GM12878 (cell line): ENCODE results near the gene LARGE1. TPM values are rescaled to one million over a fixed set of nuclear protein-coding genes. Genes with fewer than 3 reads are reported as not detected.

Experiments
- ATAC-seq: fragments of 200-7000 bp; cut with Tn5 transposase; 3 replicates; pipeline ENCODE4 v1.9.1; 2020; ENCODE audit warnings: mild to moderate bottlenecking, moderate library complexity
- BruUV-seq: library from RNA; stranded (reverse); fragments of 400-500 nt; replicated peaks from 2 replicates; lab custom pipeline; 2021; lab: Mats Ljungman, UMichigan
- CTCF ChIA-PET: fragments of 300-600 bp; sonication (Branson Sonifier 250); formaldehyde crosslinking; extraction: SDS; loops from one replicate; lab custom pipeline; 2021; ENCODE audit warnings: inconsistent platforms; lab: Yijun Ruan, JAX
- POLR2A ChIA-PET: fragments of 350-600 bp; formaldehyde crosslinking; extraction: SDS; loops from one replicate; lab custom pipeline; 2021; ENCODE audit warnings: inconsistent platforms; lab: Charles Lee
- RAD21 ChIA-PET: fragments of 300-600 bp; sonication (Branson Sonifier 250); formaldehyde crosslinking; loops from one replicate; lab custom pipeline; 2023; ENCODE audit warnings: antibody characterized with exemption; ENCODE audit not compliant: unreplicated experiment; lab: Charles Lee
- SMC1A ChIA-PET: fragments of 300-600 bp; sonication (Branson Sonifier 250); formaldehyde crosslinking; loops from one replicate; lab custom pipeline; 2023; ENCODE audit not compliant: unreplicated experiment, uncharacterized antibody; lab: Charles Lee
- DNase-seq: peaks from one replicate; pipeline ENCODE4 v3.0.0-alpha.2; 2011; ENCODE audit warnings: low read depth, low spot score
- FAIRE-seq: peaks from 3 replicates; lab custom pipeline; 2011; peaks lifted over from hg19 to GRCh38; lab: Jason Lieb, UNC
- H2AFZ ChIP-seq: 2 replicates; pipeline ENCODE4 v1.6.0; 2011; ENCODE audit warnings: low read depth, low read length, control low read depth; ENCODE audit not compliant: control insufficient read depth
- H3K27ac ChIP-seq: 2 replicates; pipeline ENCODE4 v1.5.1; 2011; ENCODE audit warnings: control low read depth; ENCODE audit not compliant: control insufficient read depth, insufficient read depth
- H3K27me3 ChIP-seq, 2 experiments: replicated peaks in 1 of 2; 2 replicates each; pipeline versions ENCODE4 v1.6.0 to v1.6.1; 2011; ENCODE audit warnings: low read length in 1 of 2; ENCODE audit not compliant: control insufficient read depth in 2 of 2, insufficient read depth in 2 of 2
- H3K36me3 ChIP-seq, 2 experiments: 2 replicates each; pipeline ENCODE4 v1.5.1; 2011; ENCODE audit warnings: low read length in 1 of 2; ENCODE audit not compliant: control insufficient read depth in 2 of 2, insufficient read depth in 2 of 2
- H3K4me1 ChIP-seq: 2 replicates; pipeline ENCODE4 v1.6.1; 2011; ENCODE audit warnings: mild to moderate bottlenecking, low read length, moderate library complexity, mixed read lengths; ENCODE audit not compliant: control insufficient read depth, insufficient read depth
- H3K4me2 ChIP-seq: 2 replicates; pipeline ENCODE4 v1.6.0; 2011; ENCODE audit warnings: control low read depth; ENCODE audit not compliant: control insufficient read depth, insufficient read depth
- H3K4me3 ChIP-seq: fragments of 200-600 bp; sonication (generic); 2 replicates; pipeline ENCODE4 v1.5.1; 2016
- H3K79me2 ChIP-seq: 2 replicates; pipeline ENCODE4 v1.6.0; 2011; ENCODE audit warnings: low read length; ENCODE audit not compliant: control insufficient read depth, insufficient read depth
- H3K9ac ChIP-seq: 2 replicates; pipeline ENCODE4 v1.8.0; 2011; ENCODE audit warnings: low read length, control low read depth, mixed read lengths; ENCODE audit not compliant: control insufficient read depth, insufficient read depth
- H3K9me3 ChIP-seq: replicated peaks from 3 replicates; pipeline ENCODE4 v1.5.1; 2011; ENCODE audit warnings: mild to moderate bottlenecking, low read length; ENCODE audit not compliant: control insufficient read depth, insufficient read depth
- H4K20me1 ChIP-seq: 2 replicates; pipeline ENCODE4 v1.6.0; 2011; ENCODE audit not compliant: control insufficient read depth, insufficient read depth
- CTCF ChIP-seq, 3 experiments: IDR thresholded peaks in 2 of 3; conservative IDR thresholded peaks in 1 of 3; 2 replicates each; pipeline ENCODE4 v1.5.1; 2011; ENCODE audit warnings: low read depth in 3 of 3, low read length in 3 of 3, mild to moderate bottlenecking in 3 of 3, control low read depth in 2 of 3, moderate library complexity in 2 of 3, inconsistent platforms in 1 of 3, mixed read lengths in 1 of 3; ENCODE audit not compliant: control insufficient read depth in 2 of 3, insufficient read depth in 1 of 3; ENCODE audit errors: extremely low read depth in 1 of 3
- MEF2A ChIP-seq: IDR thresholded peaks from 2 replicates; pipeline ENCODE4 v1.6.1; 2011; ENCODE audit warnings: low read depth, mild to moderate bottlenecking, low read length, moderate library complexity; ENCODE audit not compliant: insufficient read depth
- PKNOX1 ChIP-seq: fragments of 450-650 bp; IDR thresholded peaks from 2 replicates; pipeline ENCODE4 v1.6.1; 2016; ENCODE audit warnings: mild to moderate bottlenecking
- PRDM15 ChIP-seq: fragments of 450-650 bp; formaldehyde crosslinking; IDR thresholded peaks from 2 replicates; pipeline ENCODE4 v1.4.0; 2020; ENCODE audit warnings: mild to moderate bottlenecking, moderate library complexity
- RUNX3 ChIP-seq: IDR thresholded peaks from 2 replicates; pipeline ENCODE4 v1.6.1; 2012; ENCODE audit warnings: low read length, inconsistent platforms
- in situ Hi-C: fragments of 300-500 bp; cut with MboI; formaldehyde crosslinking; loops from 9 replicates; pipeline ENCODE4 v1.14.3; 2018; ENCODE audit warnings: mixed read lengths
- intact Hi-C: fragments of 100-400 bp; cut with micrococcal nuclease; formaldehyde crosslinking; loops from one replicate; pipeline ENCODE4 v1.14.2; 2022; ENCODE audit not compliant: unreplicated experiment
- polyA plus RNA-seq, 11 experiments: library from polyadenylated mRNA; depleted of rRNA in 4 of 11; unstranded in 6 of 11; stranded (reverse) in 5 of 11; fragments of >200 nt; fragmentation: Nextera tagmentation in 4 of 11; fragmentation: Illumina TruSeq in 1 of 11; extraction: Ambion mirVana in 4 of 11; extraction: Trizol in 1 of 11; gene quantifications; 1 replicate in 1 of 11; 2 replicates in 10 of 11; pipeline versions ENCODE4 v1.2.1 to v1.2.3, GENCODE V29; 2011 to 2016; ENCODE audit warnings: inconsistent platforms in 2 of 11, missing spikeins in 2 of 11, low read depth in 1 of 11
- total RNA-seq, 4 experiments: library from RNA; depleted of rRNA in 3 of 4; stranded (reverse); fragments of >200 nt in 3 of 4; fragmentation: Illumina TruSeq in 1 of 4; extraction: Trizol in 1 of 4; gene quantifications; 2 replicates each; pipeline versions ENCODE4 v1.2.1 to v1.2.3, GENCODE V29; 2013 to 2021

Gene LARGE1
- total and polyA plus RNA-seq, 10 of the 15 experiments (the other 5 are each of a cell fraction or from before 2014, with no cell fraction given), result 3.2 to 41.4 (median 17.3) TPM

GRCh38 chr22:33247758-33248157 is 672.5 kb downstream of the LARGE1 start (continued):
- TF ChIP-seq PRDM15, result no peak

GRCh38 chr22:33242078-33242477 is 678.2 kb downstream of the LARGE1 start:
- peak overlapping the region; percentile 66; the same call in 1 of the 2 replicates for H3K27ac ChIP-seq
- in situ Hi-C loops (no loop called here), intact Hi-C loops (loop anchor here (2.0 to 5.0 kb wide), 2 partner anchors 57 to 325 kb away; no protein-coding TSS in a partner anchor)
- no peak overlapping the region for H3K9ac ChIP-seq
- peaks cover 24% of the 10 kb centered on the region for H3K4me1 ChIP-seq
- FAIRE-seq (no peak), ATAC-seq (peak; percentile 33), DNase-seq (no peak)
- no peak for TF ChIP-seq CTCF (IDR thresholded peaks at IDR 0.05 in 2 of 3, conservative IDR thresholded peaks at IDR 0.05 in 1 of 3; ENCODE audit: control insufficient read depth in 2 of 3, extremely low read depth in 1 of 3, insufficient read depth in 1 of 3, low read depth in 3 of 3, low read length in 3 of 3)
- 0 out of 2 replicates have a peak, but pooled peaks have one; percentile 8 for TF ChIP-seq MEF2A
- peak; percentile 11; the same call in 1 of the 2 replicates for TF ChIP-seq RUNX3
- peak; percentile 50; the same call in 1 of the 2 replicates for TF ChIP-seq PKNOX1
- no peaks in the 10 kb centered on the region for H3K79me2 ChIP-seq
- ChIA-PET CTCF (interaction anchor here (0.8 to 6.1 kb wide), 4 partner anchors 9 to 33 kb away, joined by 3 to 48 read pairs (median 4); no protein-coding TSS in a partner anchor), POLR2A (no interaction called here), RAD21 (interaction anchor here (1.2 kb wide), 1 partner anchor 28 kb away, joined by 3 read pairs; no protein-coding TSS in a partner anchor), SMC1A (interaction anchor here (0.9 to 3.3 kb wide), 5 partner anchors 26 to 58 kb away, joined by 3 to 18 read pairs (median 3); no protein-coding TSS in a partner anchor)
- no peaks in the 10 kb centered on the region for H3K27me3 ChIP-seq
- no peaks in the 10 kb centered on the region for H3K36me3 ChIP-seq
- H3K9me3 ChIP-seq, result peaks cover 16% of the 10 kb centered on the region
- H3K4me3 ChIP-seq, result no peak overlapping the region
- no peak overlapping the region for H2AFZ ChIP-seq
- no TSS peak for BruUV-seq
- H4K20me1 ChIP-seq, result no peaks in the 10 kb centered on the region
- peak overlapping the region; percentile 14 for H3K4me2 ChIP-seq
